SHP77 treated with DMSO at 0.1 percent for 48 hours (cell line): ENCODE data around the gene RRM1.

Source experiments
- DNase-seq: peaks from one replicate; lab custom pipeline; 2025; lab: John Stamatoyannopoulos, UW

RRM1 gene

GRCh38 chr11:4187055-4187988 is 92.7 kb downstream of the RRM1 start:
- DNase-seq, result peak; percentile 43
